MM.1S (cell line): ENCODE measurements around the gene NARF.

Source experiments
- CTCF ChIP-seq: fragments of 300-600 bp; sonication (generic); IDR thresholded peaks from 2 replicates; pipeline ENCODE4 v1.5.1; 2016; ENCODE audit warnings: antibody characterized with exemption, low read length, mixed read lengths
- EZH2 ChIP-seq: fragments of 300-600 bp; sonication (generic); optimal IDR thresholded peaks from 2 replicates; pipeline ENCODE3; 2017; ENCODE audit warnings: low read depth, mild to moderate bottlenecking, antibody characterized with exemption, low read length, mixed read lengths

GRCh38 chr17:82496529-82497434 lies 38.2 kb downstream of the NARF start:
- TF ChIP-seq CTCF (no peak), EZH2 (no peak)
